Spleen (tissue), 11 donors: ENCODE results near the gene UBTF. TPM values are rescaled to one million over a fixed set of nuclear protein-coding genes. Genes with fewer than 3 reads are reported as not detected.

Experiments
- DNase-seq: peaks from one replicate; pipeline ENCODE4 v3.0.0-alpha.2; 2020
- H3K27ac ChIP-seq, 8 donors: fragments of 200-600 bp; sonication (generic) in 7 of 8; 1 replicate in 4 of 8; 2 replicates in 4 of 8; pipeline versions ENCODE4 v1.5.0 to v1.8.0; 2016 to 2021; ENCODE audit warnings: inconsistent platforms in 4 of 8, mild to moderate bottlenecking in 4 of 8, moderate library complexity in 1 of 8
- H3K27me3 ChIP-seq, 7 donors: fragments of 200-600 bp; sonication (generic) in 6 of 7; replicated peaks in 1 of 7; 1 replicate in 4 of 7; 2 replicates in 3 of 7; pipeline versions ENCODE4 v1.5.0 to v1.8.0; 2016 to 2021; ENCODE audit warnings: inconsistent platforms in 3 of 7, mild to moderate bottlenecking in 1 of 7
- H3K36me3 ChIP-seq, 6 donors: fragments of 200-600 bp; sonication (generic) in 5 of 6; 1 replicate in 4 of 6; 2 replicates in 2 of 6; pipeline versions ENCODE4 v1.5.0 to v1.8.0; 2016 to 2021; ENCODE audit warnings: inconsistent platforms in 2 of 6
- H3K4me1 ChIP-seq, 6 donors: fragments of 200-600 bp; sonication (generic) in 5 of 6; 1 replicate in 3 of 6; 2 replicates in 3 of 6; pipeline versions ENCODE4 v1.5.0 to v1.8.0; 2016 to 2021; ENCODE audit warnings: inconsistent platforms in 3 of 6
- H3K4me3 ChIP-seq, 8 donors: fragments of 200-600 bp; sonication (generic) in 7 of 8; 1 replicate in 4 of 8; 2 replicates in 4 of 8; pipeline versions ENCODE4 v1.5.0 to v1.8.0; 2016 to 2021; ENCODE audit warnings: inconsistent platforms in 4 of 8, mild to moderate bottlenecking in 4 of 8, moderate library complexity in 2 of 8
- H3K9me3 ChIP-seq, 8 donors: fragments of 200-600 bp; sonication (generic) in 7 of 8; 1 replicate in 4 of 8; 2 replicates in 4 of 8; pipeline versions ENCODE4 v1.5.0 to v1.8.0; 2016 to 2021; ENCODE audit warnings: inconsistent platforms in 4 of 8
- POLR2A ChIP-seq, 3 donors: fragments of 450-650 bp; IDR thresholded peaks; one replicate each; pipeline ENCODE4 v1.5.1; 2017; ENCODE audit warnings: antibody characterized with exemption in 3 of 3, mild to moderate bottlenecking in 1 of 3
- POLR2AphosphoS5 ChIP-seq, 3 donors: sonication (generic); formaldehyde crosslinking; IDR thresholded peaks; one replicate each; pipeline ENCODE4 v1.5.1; 2017; ENCODE audit warnings: antibody characterized with exemption in 3 of 3
- WGBS, 5 donors: extraction: QIAGEN DNeasy Blood & Tissue Kit in 3 of 5; methylation state at CpG; one replicate each; pipeline versions ENCODE4 v1.1.5 to v1.1.7; 2013 to 2018; 5-methylcytosine and 5-hydroxymethylcytosine counted together
- intact Hi-C: fragments of 100-400 bp; cut with DNase I; formaldehyde crosslinking; loops from one replicate; pipeline ENCODE4 v1.15.0; 2023; ENCODE audit warnings: low total_unique reads
- polyA plus RNA-seq, 3 donors: library from polyadenylated mRNA; stranded (reverse); fragments of 200-250 nt; gene quantifications; one replicate each; pipeline ENCODE4 v1.2.1, GENCODE V29; 2013
- total RNA-seq, 7 donors: library from RNA; depleted of rRNA in 3 of 7; stranded (reverse); fragments of >200 nt in 3 of 7; fragmentation: NEBNext Ultra II Directional in 4 of 7; extraction: Animal tissue kit (Norgen Biotek cat#: 25700) in 4 of 7; gene quantifications; one replicate each; pipeline versions ENCODE4 v1.1.0 to v1.2.1, GENCODE V29; 2016 to 2021
- TF ChIP-seq, protein P1 (sequence below), 11 experiments: fragments of 200-600 bp in 7 of 11; fragments of 450-650 bp in 4 of 11; sonication (generic) in 4 of 11; IDR thresholded peaks in 8 of 11; conservative IDR thresholded peaks in 3 of 11; 1 replicate in 7 of 11; 2 replicates in 4 of 11; pipeline versions ENCODE4 v1.4.0 to v1.8.0; 2016 to 2021; ENCODE audit warnings: antibody characterized with exemption in 11 of 11, inconsistent platforms in 4 of 11, mild to moderate bottlenecking in 1 of 11
- donor health status: healthy with polysubstance abuse.
- donor health status: DM: no; HTN: no; CAD: no; lungs with moderate emphysema.
- donor health status: DM: no; HTN: no; CAD: no.
- donor health status: Bipolar disorder and iron deficiency.
- donor health status: healthy.
- donor health status: DM: no; HTN: no; CAD: no.
- donor health status: DM: yes; HTN: yes; CAD: no.

Gene UBTF
- total and polyA plus RNA-seq, 10 donors: 43.2 to 113 (median 89.2) TPM

DNA sequence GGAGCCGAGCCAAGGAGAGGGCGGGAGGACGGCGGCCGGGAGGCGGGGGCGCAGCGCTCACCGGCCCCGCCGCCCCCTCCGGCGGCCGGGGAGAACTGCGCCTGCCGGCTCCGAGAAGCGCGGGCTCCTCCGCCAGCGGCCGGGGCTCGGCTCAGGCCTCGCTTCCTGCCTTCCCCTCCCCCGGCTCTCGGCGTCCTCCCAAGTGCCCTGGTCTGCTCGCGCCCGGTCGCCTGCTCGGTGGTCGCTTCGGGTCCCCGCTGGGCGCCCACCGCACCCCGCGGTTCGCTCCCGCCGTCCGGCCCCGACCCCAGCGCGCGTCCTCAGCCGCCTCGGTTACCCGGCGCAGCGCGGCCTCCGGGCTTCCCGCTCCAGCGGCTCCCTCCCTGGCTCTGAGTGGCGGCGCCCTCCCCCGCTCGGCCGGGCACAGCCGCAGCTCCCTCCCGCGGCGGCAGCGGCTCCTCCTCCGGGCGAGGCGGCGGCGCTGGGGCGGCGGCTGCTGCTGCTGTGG, 313 bp downstream of the UBTF start:
- TF ChIP-seq POLR2A (IDR thresholded peaks at IDR 0.05) (peak in 1 of 3 donors; percentile 4), POLR2AphosphoS5 (IDR thresholded peaks at IDR 0.05) (peak in 2 of 3 donors; percentile 50 to 56)
- TF ChIP-seq, protein P1, sequence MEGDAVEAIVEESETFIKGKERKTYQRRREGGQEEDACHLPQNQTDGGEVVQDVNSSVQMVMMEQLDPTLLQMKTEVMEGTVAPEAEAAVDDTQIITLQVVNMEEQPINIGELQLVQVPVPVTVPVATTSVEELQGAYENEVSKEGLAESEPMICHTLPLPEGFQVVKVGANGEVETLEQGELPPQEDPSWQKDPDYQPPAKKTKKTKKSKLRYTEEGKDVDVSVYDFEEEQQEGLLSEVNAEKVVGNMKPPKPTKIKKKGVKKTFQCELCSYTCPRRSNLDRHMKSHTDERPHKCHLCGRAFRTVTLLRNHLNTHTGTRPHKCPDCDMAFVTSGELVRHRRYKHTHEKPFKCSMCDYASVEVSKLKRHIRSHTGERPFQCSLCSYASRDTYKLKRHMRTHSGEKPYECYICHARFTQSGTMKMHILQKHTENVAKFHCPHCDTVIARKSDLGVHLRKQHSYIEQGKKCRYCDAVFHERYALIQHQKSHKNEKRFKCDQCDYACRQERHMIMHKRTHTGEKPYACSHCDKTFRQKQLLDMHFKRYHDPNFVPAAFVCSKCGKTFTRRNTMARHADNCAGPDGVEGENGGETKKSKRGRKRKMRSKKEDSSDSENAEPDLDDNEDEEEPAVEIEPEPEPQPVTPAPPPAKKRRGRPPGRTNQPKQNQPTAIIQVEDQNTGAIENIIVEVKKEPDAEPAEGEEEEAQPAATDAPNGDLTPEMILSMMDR (IDR thresholded peaks at IDR 0.05 in 8 of 11, conservative IDR thresholded peaks at IDR 0.05 in 3 of 11): peak in 8 of 11 experiments; percentile 23 to 73 (median 58)
- peak overlapping the region; percentile 97 to 100 (median 99) for H3K27ac ChIP-seq
- intact Hi-C loops: loop anchor here (2.0 kb wide), 1 partner anchor 106 kb away; the partner anchor contains the start of gene SLC25A39
- peaks cover 0 to 36% (median 26%) of the 10 kb centered on the region in 6 donors for H3K36me3 ChIP-seq
- H3K27me3 ChIP-seq: no peaks in the 10 kb centered on the region
- H3K9me3 ChIP-seq: no peaks in the 10 kb centered on the region
- 0 to 1% (median 0%) methylated on average over 20 to 73 of the region's 73 CpGs for WGBS, 5 donors
- peaks cover 33 to 73% (median 65%) of the 10 kb centered on the region in 6 donors for H3K4me1 ChIP-seq
- H3K4me3 ChIP-seq: peak overlapping the region; percentile 75 to 96 (median 87)
- DNase-seq: no peak

GRCh38 chr17:44218344-44219107, 949 bp downstream of the UBTF start:
- Histone ChIP-seq H3K36me3 (peaks cover 0 to 42% (median 31%) of the 10 kb centered on the region in 6 donors), H3K27ac (peak overlapping the region; percentile 97 to 100 (median 99)), H3K27me3 (no peaks in the 10 kb centered on the region), H3K4me3 (peak overlapping the region; percentile 75 to 96 (median 87)), H3K4me1 (peaks cover 33 to 74% (median 63%) of the 10 kb centered on the region in 6 donors), H3K9me3 (no peaks in the 10 kb centered on the region)
- WGBS, 5 donors: 0 to 2% (median 0%) methylated on average over 8 to 84 of the region's 89 CpGs
- intact Hi-C loops: loop anchor here (2.0 kb wide), 1 partner anchor 106 kb away; the partner anchor contains the start of gene SLC25A39
- TF ChIP-seq POLR2AphosphoS5 (IDR thresholded peaks at IDR 0.05): peak; percentile 83 to 87 (median 84)
- TF ChIP-seq, protein P1 (IDR thresholded peaks at IDR 0.05 in 8 of 11, conservative IDR thresholded peaks at IDR 0.05 in 3 of 11): peak; percentile 21 to 93 (median 77)
- peak in 1 of 3 donors; percentile 53 for TF ChIP-seq POLR2A (IDR thresholded peaks at IDR 0.05)
- DNase-seq: peak; percentile 97

- H3K27ac ChIP-seq: peak overlapping the region; percentile 97 to 100 (median 99)
- 1 to 6% (median 3%) methylated on average over 10 of the region's 10 CpGs for WGBS, 5 donors
- H3K4me1 ChIP-seq: peaks cover 29 to 74% (median 61%) of the 10 kb centered on the region in 6 donors
- TF ChIP-seq, protein P1 (IDR thresholded peaks at IDR 0.05 in 8 of 11, conservative IDR thresholded peaks at IDR 0.05 in 3 of 11): no peak
- TF ChIP-seq POLR2A (IDR thresholded peaks at IDR 0.05): no peak
- TF ChIP-seq POLR2AphosphoS5 (IDR thresholded peaks at IDR 0.05): no peak
- H3K36me3 ChIP-seq: peaks cover 0 to 49% (median 37%) of the 10 kb centered on the region in 6 donors
- intact Hi-C loops: loop anchor here (2.0 kb wide), 1 partner anchor 107 kb away; the partner anchor contains the start of gene SLC25A39
- peak; percentile 89 for DNase-seq
- no peaks in the 10 kb centered on the region for H3K9me3 ChIP-seq
- H3K4me3 ChIP-seq: peak overlapping the region; percentile 43 to 96 (median 86)
- no peaks in the 10 kb centered on the region for H3K27me3 ChIP-seq
These were observed 1.6 kb downstream of the UBTF start for GRCh38 chr17:44217738-44218343.
